NCI-H146 treated with DMSO at 0.1 percent for 48 hours (cell line): ENCODE measurements around the gene ATP5ME.
"Not testable (repeated sequence)": the region's sequence is repeated elsewhere in the genome, so short reads cannot be mapped to it uniquely, and the experiment has no call there.

Experiments used
- DNase-seq: peaks from one replicate; lab custom pipeline; 2025; ENCODE audit not compliant: unreplicated experiment; lab: John Stamatoyannopoulos, UW

The ATP5ME gene

GRCh38 chr4:674172-675035 lies at the start of gene ATP5ME, which contains the start of gene MYL5:
TSS of gene ATP5ME (minus strand) at chr4:674276. CDS start at chr4:674247, 29 bp downstream.
TSS of gene MYL5 (plus strand) at chr4:674542. CDS start at chr4:678027, 3,485 bp downstream.
- peak; percentile 80 for DNase-seq

GRCh38 chr4:722851-723360 lies 48.8 kb upstream of the ATP5ME start:
- DNase-seq = no peak

- no peak for DNase-seq
Observed at GRCh38 chr4:722169-722725, 48.2 kb upstream of the ATP5ME start.

- no peak for DNase-seq
Observed at GRCh38 chr4:721261-722168, 47.4 kb upstream of the ATP5ME start.

GRCh38 chr4:720111-720860 lies 46.2 kb upstream of the ATP5ME start:
- DNase-seq = no peak

- DNase-seq = no peak
Observed at GRCh38 chr4:718460-718859, 44.4 kb upstream of the ATP5ME start.

- no peak for DNase-seq
Observed at GRCh38 chr4:717601-718320, 43.7 kb upstream of the ATP5ME start.

GRCh38 chr4:714087-714486 lies 40.0 kb upstream of the ATP5ME start:
- DNase-seq = no peak

- no peak for DNase-seq
Observed at GRCh38 chr4:712916-713632, 39.0 kb upstream of the ATP5ME start.

- DNase-seq = no peak
Observed at GRCh38 chr4:712093-712492, 38.0 kb upstream of the ATP5ME start.

- no peak for DNase-seq
Observed at GRCh38 chr4:710916-711315, 36.8 kb upstream of the ATP5ME start.

GRCh38 chr4:710116-710515 lies 36.0 kb upstream of the ATP5ME start:
- no peak for DNase-seq

- no peak for DNase-seq
Observed at GRCh38 chr4:709348-709747, 35.3 kb upstream of the ATP5ME start.

GRCh38 chr4:708631-708933 lies 34.5 kb upstream of the ATP5ME start:
- DNase-seq = no peak

GRCh38 chr4:707929-708630 lies 34.0 kb upstream of the ATP5ME start:
- no peak for DNase-seq

GRCh38 chr4:706834-707598 lies 32.9 kb upstream of the ATP5ME start:
- no peak for DNase-seq

GRCh38 chr4:706083-706633 lies 32.1 kb upstream of the ATP5ME start:
- DNase-seq = not testable (repeated sequence)
